ENCODE data around the gene ATXN7L2. TPM values are rescaled to one million over a fixed set of nuclear protein-coding genes. Genes with fewer than 3 reads are reported as not detected.

ATXN7L2 gene
- total and polyA plus RNA-seq, 9 donors, result 0.98 to 8.8 (median 6.5) TPM

GRCh38 chr1:109509176-109510134 lies 25.8 kb downstream of the ATXN7L2 start, which contains the start of gene AMIGO1:
Gene AMIGO1, minus strand, starts transcription at chr1:109509727. Its CDS starts 815 bp downstream, at chr1:109508912.
- peaks cover 11% of the 10 kb centered on the region for H3K4me1 ChIP-seq (ENCODE audit: insufficient read depth)
- H3K4me3 ChIP-seq, result peak within 1 kb of the TSS; percentile 54
- H3K27ac ChIP-seq, result peak within 1 kb of the TSS; percentile 33 to 73
- H3K27me3 ChIP-seq, result no peaks in the 10 kb centered on the region
- intact Hi-C loops (cut with DNase I), result no loop called here
- no peaks in the 10 kb centered on the region for H3K9me3 ChIP-seq
- no peaks in the 10 kb centered on the region for H3K36me3 ChIP-seq
- 1 to 2% (median 1%) methylated on average over 60 to 100 of the region's 100 CpGs for WGBS, 3 donors
- TF ChIP-seq EP300 (IDR thresholded peaks at IDR 0.05), result no peak
- no peak for TF ChIP-seq POLR2A (IDR thresholded peaks at IDR 0.05)
- no peak for TF ChIP-seq CTCF (IDR thresholded peaks at IDR 0.05)
- peak; percentile 71 to 85 (median 78) for DNase-seq

GRCh38 chr1:109513110-109513710 lies 29.5 kb downstream of the ATXN7L2 start:
- no peaks in the 10 kb centered on the region for H3K9me3 ChIP-seq
- H3K4me1 ChIP-seq (ENCODE audit: insufficient read depth), result peaks cover 11% of the 10 kb centered on the region
- intact Hi-C loops (cut with DNase I), result no loop called here
- H3K4me3 ChIP-seq, result no peak overlapping the region
- no peaks in the 10 kb centered on the region for H3K27me3 ChIP-seq
- 62 to 77% (median 75%) methylated on average over 2 of the region's 2 CpGs for WGBS, 3 donors
- no peak for DNase-seq
- no peak for TF ChIP-seq CTCF (IDR thresholded peaks at IDR 0.05)
- TF ChIP-seq POLR2A (IDR thresholded peaks at IDR 0.05), result no peak
- TF ChIP-seq EP300 (IDR thresholded peaks at IDR 0.05), result no peak
- H3K36me3 ChIP-seq, result no peaks in the 10 kb centered on the region
- no peak overlapping the region for H3K27ac ChIP-seq

- intact Hi-C loops (cut with DNase I), result no loop called here
- H3K9me3 ChIP-seq, result no peaks in the 10 kb centered on the region
- no peaks in the 10 kb centered on the region for H3K36me3 ChIP-seq
- no peak overlapping the region for H3K27ac ChIP-seq
- DNase-seq, result no peak
- no peaks in the 10 kb centered on the region for H3K27me3 ChIP-seq
- H3K4me1 ChIP-seq (ENCODE audit: insufficient read depth), result peaks cover 6% of the 10 kb centered on the region
- WGBS, 3 donors, result 51 to 55% (median 53%) methylated on average over 3 of the region's 3 CpGs
- TF ChIP-seq POLR2A (IDR thresholded peaks at IDR 0.05) (no peak), EP300 (IDR thresholded peaks at IDR 0.05) (no peak), CTCF (IDR thresholded peaks at IDR 0.05) (no peak)
- no peak overlapping the region for H3K4me3 ChIP-seq
Observed at GRCh38 chr1:109514846-109515245, 31.1 kb downstream of the ATXN7L2 start.

- no peak for TF ChIP-seq POLR2A (IDR thresholded peaks at IDR 0.05)
- TF ChIP-seq EP300 (IDR thresholded peaks at IDR 0.05), result no peak
- no peak for TF ChIP-seq CTCF (IDR thresholded peaks at IDR 0.05)
- no peak for DNase-seq
- WGBS, 3 donors, result 88 to 93% (median 90%) methylated on average over 5 of the region's 5 CpGs
- Histone ChIP-seq H3K4me3 (no peak overlapping the region), H3K27ac (no peak overlapping the region), H3K9me3 (no peaks in the 10 kb centered on the region), H3K4me1 (ENCODE audit: insufficient read depth) (no peaks in the 10 kb centered on the region), H3K27me3 (no peaks in the 10 kb centered on the region), H3K36me3 (no peaks in the 10 kb centered on the region)
- intact Hi-C loops (cut with DNase I), result no loop called here
Observed at GRCh38 chr1:109516872-109517271, 33.2 kb downstream of the ATXN7L2 start.
